ENCODE data around the gene HSCB.

DNA sequence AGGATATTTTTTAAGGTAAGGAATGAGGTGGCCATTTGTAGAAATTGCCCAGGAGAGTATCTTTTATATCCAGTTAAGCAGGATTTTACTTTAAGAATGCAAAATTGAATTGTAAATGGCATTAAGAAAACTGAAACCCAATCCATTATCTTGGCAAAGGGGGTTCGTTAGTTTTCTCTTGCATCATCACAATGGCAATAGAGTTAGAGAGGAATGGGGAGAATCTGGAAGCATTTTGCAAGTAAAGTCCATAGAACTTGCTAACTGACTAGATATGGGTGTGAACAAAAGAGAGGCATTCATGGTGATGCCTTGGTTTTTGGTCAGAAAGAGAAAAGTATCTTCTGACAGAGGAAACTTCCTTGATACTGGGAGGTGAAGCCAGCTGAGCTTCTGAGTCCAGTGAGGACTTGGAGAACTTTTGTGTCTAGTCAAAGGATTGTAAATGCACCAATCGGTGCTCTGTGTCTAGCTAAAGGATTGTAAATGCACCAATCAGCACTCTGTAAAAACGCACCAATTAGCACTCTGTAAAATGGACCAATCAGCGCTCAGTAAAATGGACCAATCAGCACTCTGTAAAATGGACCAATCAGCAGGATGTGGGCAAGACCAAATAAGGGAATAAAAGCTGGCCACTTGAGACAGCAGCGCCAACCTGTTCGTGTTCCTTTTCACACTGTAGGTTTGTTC is 27.0 kb downstream of the HSCB start:
- no peak for TF ChIP-seq CTCF (IDR thresholded peaks at IDR 0.05)
- no peak for TF ChIP-seq POLR2AphosphoS5 (IDR thresholded peaks at IDR 0.05)
- no peak for TF ChIP-seq POLR2A (IDR thresholded peaks at IDR 0.05)

Data from sigmoid colon (tissue), 4 donors.